ENCODE data around the gene MTM1.

- TF ChIP-seq CTCF (IDR thresholded peaks at IDR 0.05) (no peak), EZH2phosphoT487 (IDR thresholded peaks at IDR 0.05) (no peak)
Observed at GRCh38 chrX:150648296-150648940, 80.0 kb downstream of the MTM1 start.
